ENCODE data around the gene PATL1.
"Not testable (repeated sequence)": the region's sequence is repeated elsewhere in the genome, so short reads cannot be mapped to it uniquely, and the experiment has no call there.

The PATL1 gene

GRCh38 chr11:59698506-59698905 lies 29.7 kb upstream of the PATL1 start:
- DNase-seq (ENCODE audit: insufficient read length, low spot score) (no peak), FAIRE-seq (no peak)
- no peak for TF ChIP-seq POLR2AphosphoS5 (IDR thresholded peaks at IDR 0.05; ENCODE audit: low read depth, low read length)
- no peak for TF ChIP-seq SPI1 (IDR thresholded peaks at IDR 0.05; ENCODE audit: low read depth, low read length)
- TF ChIP-seq TAF1 (IDR thresholded peaks at IDR 0.05; ENCODE audit: low read depth, low read length) = no peak
- TF ChIP-seq POLR2A (IDR thresholded peaks at IDR 0.05; ENCODE audit: low read depth, low read length) = no peak
- no peak for TF ChIP-seq PAX5 (IDR thresholded peaks at IDR 0.05; ENCODE audit: insufficient read depth, low read length, severe bottlenecking)
- no peak for TF ChIP-seq POU2F2 (IDR thresholded peaks at IDR 0.05; ENCODE audit: low read depth, low read length)

GRCh38 chr11:59692915-59693314 lies 24.1 kb upstream of the PATL1 start:
- FAIRE-seq = no peak
- no peak for TF ChIP-seq POLR2AphosphoS5 (IDR thresholded peaks at IDR 0.05; ENCODE audit: low read depth, low read length)
- TF ChIP-seq TAF1 (IDR thresholded peaks at IDR 0.05; ENCODE audit: low read depth, low read length) = no peak
- TF ChIP-seq POLR2A (IDR thresholded peaks at IDR 0.05; ENCODE audit: low read depth, low read length) = no peak
- TF ChIP-seq SPI1 (IDR thresholded peaks at IDR 0.05; ENCODE audit: low read depth, low read length) = no peak
- TF ChIP-seq POU2F2 (IDR thresholded peaks at IDR 0.05; ENCODE audit: low read depth, low read length) = no peak
- no peak for TF ChIP-seq PAX5 (IDR thresholded peaks at IDR 0.05; ENCODE audit: insufficient read depth, low read length, severe bottlenecking)
- DNase-seq (ENCODE audit: insufficient read length, low spot score) = no peak

GRCh38 chr11:59691156-59691555 lies 22.3 kb upstream of the PATL1 start:
- FAIRE-seq (no peak), DNase-seq (ENCODE audit: insufficient read length, low spot score) (no peak)

GRCh38 chr11:59689015-59689414 lies 20.2 kb upstream of the PATL1 start:
- no peak for FAIRE-seq
- DNase-seq (ENCODE audit: insufficient read length, low spot score) = no peak
- TF ChIP-seq SPI1 (IDR thresholded peaks at IDR 0.05; ENCODE audit: low read depth, low read length) = no peak
- TF ChIP-seq POU2F2 (IDR thresholded peaks at IDR 0.05; ENCODE audit: low read depth, low read length) = no peak
- TF ChIP-seq POLR2A (IDR thresholded peaks at IDR 0.05; ENCODE audit: low read depth, low read length) = no peak
- no peak for TF ChIP-seq TAF1 (IDR thresholded peaks at IDR 0.05; ENCODE audit: low read depth, low read length)
- no peak for TF ChIP-seq PAX5 (IDR thresholded peaks at IDR 0.05; ENCODE audit: insufficient read depth, low read length, severe bottlenecking)
- TF ChIP-seq POLR2AphosphoS5 (IDR thresholded peaks at IDR 0.05; ENCODE audit: low read depth, low read length) = no peak

More at GRCh38 chr11:59691156-59691555, 22.3 kb upstream of the PATL1 start:
- no peak for TF ChIP-seq TAF1 (IDR thresholded peaks at IDR 0.05; ENCODE audit: low read depth, low read length)
- no peak for TF ChIP-seq POLR2AphosphoS5 (IDR thresholded peaks at IDR 0.05; ENCODE audit: low read depth, low read length)
- TF ChIP-seq PAX5 (IDR thresholded peaks at IDR 0.05; ENCODE audit: insufficient read depth, low read length, severe bottlenecking) = no peak
- no peak for TF ChIP-seq POLR2A (IDR thresholded peaks at IDR 0.05; ENCODE audit: low read depth, low read length)
- TF ChIP-seq SPI1 (IDR thresholded peaks at IDR 0.05; ENCODE audit: low read depth, low read length) = no peak
- TF ChIP-seq POU2F2 (IDR thresholded peaks at IDR 0.05; ENCODE audit: low read depth, low read length) = no peak

- not testable (repeated sequence) for DNase-seq (ENCODE audit: insufficient read length, low spot score); FAIRE-seq
Observed at GRCh38 chr11:59681260-59681725, 12.5 kb upstream of the PATL1 start.

- FAIRE-seq = peak; percentile 78
- no peak for TF ChIP-seq PAX5 (IDR thresholded peaks at IDR 0.05; ENCODE audit: insufficient read depth, low read length, severe bottlenecking)
- TF ChIP-seq POU2F2 (IDR thresholded peaks at IDR 0.05; ENCODE audit: low read depth, low read length) = no peak
- TF ChIP-seq POLR2A (IDR thresholded peaks at IDR 0.05; ENCODE audit: low read depth, low read length) = no peak
- no peak for TF ChIP-seq TAF1 (IDR thresholded peaks at IDR 0.05; ENCODE audit: low read depth, low read length)
- no peak for TF ChIP-seq SPI1 (IDR thresholded peaks at IDR 0.05; ENCODE audit: low read depth, low read length)
- no peak for TF ChIP-seq POLR2AphosphoS5 (IDR thresholded peaks at IDR 0.05; ENCODE audit: low read depth, low read length)
- peak; percentile 29 for DNase-seq (ENCODE audit: insufficient read length, low spot score)
Observed at GRCh38 chr11:59680287-59681154, 11.7 kb upstream of the PATL1 start.

GRCh38 chr11:59679347-59679746 lies 10.5 kb upstream of the PATL1 start:
- no peak for FAIRE-seq
- no peak for DNase-seq (ENCODE audit: insufficient read length, low spot score)
- TF ChIP-seq TAF1 (IDR thresholded peaks at IDR 0.05; ENCODE audit: low read depth, low read length) (no peak), SPI1 (IDR thresholded peaks at IDR 0.05; ENCODE audit: low read depth, low read length) (peak; percentile 73), POLR2AphosphoS5 (IDR thresholded peaks at IDR 0.05; ENCODE audit: low read depth, low read length) (no peak)

GRCh38 chr11:59678813-59679165 lies 10.0 kb upstream of the PATL1 start:
- no peak for TF ChIP-seq POLR2A (IDR thresholded peaks at IDR 0.05; ENCODE audit: low read depth, low read length)
- no peak for TF ChIP-seq TAF1 (IDR thresholded peaks at IDR 0.05; ENCODE audit: low read depth, low read length)
- no peak for TF ChIP-seq SPI1 (IDR thresholded peaks at IDR 0.05; ENCODE audit: low read depth, low read length)
- no peak for TF ChIP-seq POU2F2 (IDR thresholded peaks at IDR 0.05; ENCODE audit: low read depth, low read length)
- TF ChIP-seq PAX5 (IDR thresholded peaks at IDR 0.05; ENCODE audit: insufficient read depth, low read length, severe bottlenecking) = no peak
- TF ChIP-seq POLR2AphosphoS5 (IDR thresholded peaks at IDR 0.05; ENCODE audit: low read depth, low read length) = no peak
- FAIRE-seq = no peak
- DNase-seq (ENCODE audit: insufficient read length, low spot score) = no peak

- DNase-seq (ENCODE audit: insufficient read length, low spot score) (no peak), FAIRE-seq (no peak)
- TF ChIP-seq PAX5 (IDR thresholded peaks at IDR 0.05; ENCODE audit: insufficient read depth, low read length, severe bottlenecking) = no peak
- no peak for TF ChIP-seq POU2F2 (IDR thresholded peaks at IDR 0.05; ENCODE audit: low read depth, low read length)
Observed at GRCh38 chr11:59678118-59678812, 9.4 kb upstream of the PATL1 start.

- no peak for TF ChIP-seq PAX5 (IDR thresholded peaks at IDR 0.05; ENCODE audit: insufficient read depth, low read length, severe bottlenecking)
- no peak for TF ChIP-seq SPI1 (IDR thresholded peaks at IDR 0.05; ENCODE audit: low read depth, low read length)
- no peak for TF ChIP-seq POLR2A (IDR thresholded peaks at IDR 0.05; ENCODE audit: low read depth, low read length)
- TF ChIP-seq TAF1 (IDR thresholded peaks at IDR 0.05; ENCODE audit: low read depth, low read length) = no peak
- TF ChIP-seq POU2F2 (IDR thresholded peaks at IDR 0.05; ENCODE audit: low read depth, low read length) = no peak
- FAIRE-seq (no peak), DNase-seq (ENCODE audit: insufficient read length, low spot score) (no peak)
Observed at GRCh38 chr11:59676205-59676604, 7.4 kb upstream of the PATL1 start.
